Neutrophil (primary cell): ENCODE measurements around the gene BEND7.

Source experiments
- H3K27ac ChIP-seq: fragments of 200-600 bp; sonication (generic); 2 replicates; pipeline ENCODE4 v1.5.1; 2016; ENCODE audit warnings: mild to moderate bottlenecking, moderate library complexity
- H3K27me3 ChIP-seq: fragments of 200-600 bp; sonication (generic); 2 replicates; pipeline ENCODE4 v1.6.0; 2016; ENCODE audit warnings: mild to moderate bottlenecking
- H3K36me3 ChIP-seq: fragments of 200-600 bp; sonication (generic); 2 replicates; pipeline ENCODE4 v1.5.1; 2017
- H3K4me1 ChIP-seq, 2 experiments: fragments of 200-600 bp in 1 of 2; sonication (generic) in 1 of 2; 1 replicate in 1 of 2; 2 replicates in 1 of 2; pipeline versions ENCODE4 v1.5.1 to v1.6.1; 2013 to 2016; ENCODE audit warnings: low read depth in 1 of 2, low read length in 1 of 2, mild to moderate bottlenecking in 1 of 2, moderate library complexity in 1 of 2; ENCODE audit not compliant: control insufficient read depth in 1 of 2, insufficient read depth in 1 of 2
- H3K4me3 ChIP-seq, 2 experiments: fragments of 200-600 bp in 1 of 2; sonication (generic) in 1 of 2; 1 replicate in 1 of 2; 2 replicates in 1 of 2; pipeline ENCODE4 v1.5.1; 2013 to 2016; ENCODE audit warnings: low read depth in 1 of 2, low read length in 1 of 2, mild to moderate bottlenecking in 1 of 2, moderate library complexity in 1 of 2
- H3K9me3 ChIP-seq: fragments of 200-600 bp; sonication (generic); 2 replicates; pipeline ENCODE4 v1.5.1; 2016
- TF ChIP-seq, protein P1 (sequence below): fragments of 200-600 bp; sonication (generic); IDR thresholded peaks from 2 replicates; pipeline ENCODE4 v1.5.1; 2016; ENCODE audit warnings: antibody characterized with exemption

The BEND7 gene

GRCh38 chr10:13475124-13475523 lies 53.7 kb downstream of the BEND7 start:
- Histone ChIP-seq H3K9me3 (no peaks in the 10 kb centered on the region), H3K27ac (no peak overlapping the region), H3K4me1 (no peaks in the 10 kb centered on the region), H3K4me3 (no peak overlapping the region), H3K27me3 (no peaks in the 10 kb centered on the region), H3K36me3 (no peaks in the 10 kb centered on the region)
- TF ChIP-seq, protein P1, sequence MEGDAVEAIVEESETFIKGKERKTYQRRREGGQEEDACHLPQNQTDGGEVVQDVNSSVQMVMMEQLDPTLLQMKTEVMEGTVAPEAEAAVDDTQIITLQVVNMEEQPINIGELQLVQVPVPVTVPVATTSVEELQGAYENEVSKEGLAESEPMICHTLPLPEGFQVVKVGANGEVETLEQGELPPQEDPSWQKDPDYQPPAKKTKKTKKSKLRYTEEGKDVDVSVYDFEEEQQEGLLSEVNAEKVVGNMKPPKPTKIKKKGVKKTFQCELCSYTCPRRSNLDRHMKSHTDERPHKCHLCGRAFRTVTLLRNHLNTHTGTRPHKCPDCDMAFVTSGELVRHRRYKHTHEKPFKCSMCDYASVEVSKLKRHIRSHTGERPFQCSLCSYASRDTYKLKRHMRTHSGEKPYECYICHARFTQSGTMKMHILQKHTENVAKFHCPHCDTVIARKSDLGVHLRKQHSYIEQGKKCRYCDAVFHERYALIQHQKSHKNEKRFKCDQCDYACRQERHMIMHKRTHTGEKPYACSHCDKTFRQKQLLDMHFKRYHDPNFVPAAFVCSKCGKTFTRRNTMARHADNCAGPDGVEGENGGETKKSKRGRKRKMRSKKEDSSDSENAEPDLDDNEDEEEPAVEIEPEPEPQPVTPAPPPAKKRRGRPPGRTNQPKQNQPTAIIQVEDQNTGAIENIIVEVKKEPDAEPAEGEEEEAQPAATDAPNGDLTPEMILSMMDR: no peak

DNA sequence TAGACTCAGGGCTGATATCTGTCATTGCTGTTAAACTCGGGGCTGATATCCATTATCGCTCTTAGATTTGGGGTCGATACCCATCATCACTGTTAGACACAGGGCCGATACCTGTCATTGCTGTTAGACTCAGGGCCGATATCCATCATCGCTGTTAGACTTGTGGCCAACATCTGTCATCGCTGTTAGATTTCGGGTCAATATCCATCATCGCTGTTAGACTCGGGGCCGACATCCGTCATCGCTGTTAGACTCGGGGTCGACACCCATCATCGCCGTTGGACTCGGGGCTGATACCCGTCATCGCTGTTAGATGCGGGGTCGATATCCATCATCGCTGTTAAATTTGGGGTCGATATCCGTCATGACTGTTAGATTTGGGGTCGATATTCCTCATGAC lies 54.8 kb downstream of the BEND7 start:
- Histone ChIP-seq H3K27me3 (no peaks in the 10 kb centered on the region), H3K9me3 (no peaks in the 10 kb centered on the region), H3K4me1 (no peaks in the 10 kb centered on the region), H3K4me3 (no peak overlapping the region), H3K27ac (no peak overlapping the region), H3K36me3 (no peaks in the 10 kb centered on the region)
- TF ChIP-seq, protein P1: no peak

DNA sequence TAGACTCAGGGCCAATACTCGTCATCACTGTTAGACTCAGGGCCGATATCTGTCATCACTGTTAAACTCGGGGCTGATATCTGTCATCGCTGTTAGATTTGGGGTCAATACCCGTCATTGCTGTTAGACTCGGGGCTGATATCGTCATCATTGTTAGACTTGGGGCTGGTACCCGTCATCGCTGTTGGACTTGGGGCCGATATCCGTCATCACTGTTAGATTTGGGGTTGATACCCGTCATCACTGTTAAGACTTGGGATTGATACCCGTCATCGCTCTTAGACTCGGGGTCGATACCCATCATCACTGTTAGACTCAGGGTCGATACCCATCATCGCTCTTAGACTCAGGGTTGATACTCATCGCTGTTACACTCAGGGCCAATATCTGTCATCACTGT lies 56.5 kb downstream of the BEND7 start:
- H3K27ac ChIP-seq: no peak overlapping the region
- TF ChIP-seq, protein P1: no peak
- no peak overlapping the region for H3K4me3 ChIP-seq
- H3K9me3 ChIP-seq: no peaks in the 10 kb centered on the region
- no peaks in the 10 kb centered on the region for H3K4me1 ChIP-seq
- H3K27me3 ChIP-seq: no peaks in the 10 kb centered on the region
- H3K36me3 ChIP-seq: no peaks in the 10 kb centered on the region

DNA sequence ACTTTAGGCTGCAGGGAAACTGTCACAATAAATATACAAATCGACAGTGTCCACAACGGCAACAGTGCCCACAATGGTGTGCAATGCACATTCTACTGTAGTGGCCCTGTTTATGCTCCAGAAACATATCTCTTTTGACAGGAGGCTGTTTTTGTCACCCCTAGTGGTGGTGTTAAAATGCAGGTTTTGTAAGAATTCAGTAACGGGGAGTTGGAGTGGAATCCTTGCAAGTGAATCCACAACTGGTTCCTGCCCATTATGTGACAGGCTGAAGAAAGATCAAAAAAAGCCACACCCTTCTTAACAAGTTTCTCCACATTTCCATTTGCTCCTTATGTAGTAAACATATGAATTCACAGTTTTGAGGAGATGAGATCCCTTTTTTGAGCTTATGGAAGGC lies 58.5 kb downstream of the BEND7 start:
- Histone ChIP-seq H3K36me3 (no peaks in the 10 kb centered on the region), H3K27ac (no peak overlapping the region), H3K4me1 (no peaks in the 10 kb centered on the region), H3K27me3 (no peaks in the 10 kb centered on the region), H3K4me3 (no peak overlapping the region), H3K9me3 (no peaks in the 10 kb centered on the region)
- TF ChIP-seq, protein P1: no peak

DNA sequence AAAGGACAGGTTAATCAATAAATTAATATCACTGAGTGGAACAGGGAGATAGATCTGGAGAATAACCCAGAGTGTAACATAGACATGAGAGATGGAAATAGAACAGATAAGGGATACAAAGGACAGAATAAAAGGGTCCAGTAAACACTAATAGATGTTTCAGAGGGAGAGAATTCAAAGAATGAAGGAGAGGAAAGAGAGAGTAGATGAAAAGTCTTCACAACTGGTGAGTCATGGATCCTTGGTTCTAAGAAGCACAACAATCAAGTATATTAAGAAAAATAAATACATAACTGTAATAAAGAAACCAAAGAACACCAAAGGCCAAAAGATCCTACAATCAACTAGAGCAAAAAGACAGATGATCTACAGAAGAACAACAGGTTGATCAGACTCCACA lies 66.3 kb downstream of the BEND7 start:
- Histone ChIP-seq H3K4me3 (no peak overlapping the region), H3K9me3 (no peaks in the 10 kb centered on the region), H3K36me3 (no peaks in the 10 kb centered on the region), H3K27me3 (no peaks in the 10 kb centered on the region), H3K27ac (no peak overlapping the region), H3K4me1 (no peaks in the 10 kb centered on the region)
- TF ChIP-seq, protein P1: no peak

GRCh38 chr10:13458687-13459012 lies 70.2 kb downstream of the BEND7 start:
- Histone ChIP-seq H3K27ac (no peak overlapping the region), H3K27me3 (no peaks in the 10 kb centered on the region), H3K4me1 (peaks cover 0 to 5% of the 10 kb centered on the region in 2 experiments), H3K4me3 (no peak overlapping the region), H3K9me3 (no peaks in the 10 kb centered on the region), H3K36me3 (no peaks in the 10 kb centered on the region)
- TF ChIP-seq, protein P1: no peak
